ENCODE results near the gene ANGPTL8. TPM values are rescaled to one million over a fixed set of nuclear protein-coding genes. Genes with fewer than 3 reads are reported as not detected.

ANGPTL8 gene
- total and polyA plus RNA-seq, 2 of the 13 experiments (the other 11 are each of a cell fraction or from before 2014, with no cell fraction given) = 27.3 to 243 TPM

- H3K4me3 ChIP-seq (replicated peaks in 1 of 3; ENCODE audit: insufficient read depth in 1 of 3, low read depth in 2 of 3, low read length in 3 of 3) = peak overlapping the region in 1 of 3 experiments; percentile 72; a peak in 1 of 6 replicates
- intact Hi-C loops (cut with micrococcal nuclease; ENCODE audit: unreplicated experiment) = no loop called here
- peaks cover 0 to under 1% of the 10 kb centered on the region in 2 experiments; a peak in 2 of 5 replicates for H3K36me3 ChIP-seq (replicated peaks in 1 of 2; ENCODE audit: control insufficient read depth in 1 of 2, insufficient read depth in 2 of 2, low read length in 2 of 2)
- no peak for ATAC-seq
- 0 out of 2 replicates have a peak overlapping the region, but pooled peaks have one; percentile 82 for H3K9ac ChIP-seq (ENCODE audit: insufficient read depth, low read depth, low read length)
- no peak overlapping the region for H2AFZ ChIP-seq (ENCODE audit: low read length)
- H3K27ac ChIP-seq (ENCODE audit: extremely low read length, insufficient read depth, low read length) = peak overlapping the region; percentile 94
- no TSS peak for BruUV-seq (replicated peaks)
- TF ChIP-seq ZNF883 (CRISPR knock-in tag; IDR thresholded peaks at IDR 0.05; ENCODE audit: not compliant biosample characterization) (no peak), BRF2 (CRISPR knock-in tag; IDR thresholded peaks at IDR 0.05) (no peak), FOXK1 (CRISPR knock-in tag; IDR thresholded peaks at IDR 0.05; ENCODE audit: borderline replicate concordance, low read depth) (no peak), ZNF687 (CRISPR knock-in tag; IDR thresholded peaks at IDR 0.05) (peak; percentile 62), HBP1 (CRISPR knock-in tag; IDR thresholded peaks at IDR 0.05; ENCODE audit: low read depth) (no peak), AGO2 (optimal IDR thresholded peaks at IDR 0.05; ENCODE audit: low read depth, low read length) (peak; percentile 40), UBTF (CRISPR knock-in tag; IDR thresholded peaks at IDR 0.05) (peak; percentile 17; the same call in 1 of the 2 replicates), ZNF20 (CRISPR knock-in tag; IDR thresholded peaks at IDR 0.05) (no peak), GZF1 (CRISPR knock-in tag; IDR thresholded peaks at IDR 0.05) (no peak), ZBTB38 (CRISPR knock-in tag; IDR thresholded peaks at IDR 0.05) (peak; percentile 62; the same call in 1 of the 2 replicates), THAP8 (CRISPR knock-in tag; IDR thresholded peaks at IDR 0.05; ENCODE audit: borderline replicate concordance) (no peak), TBX2 (CRISPR knock-in tag; IDR thresholded peaks at IDR 0.05; ENCODE audit: borderline replicate concordance) (0 out of 2 replicates have a peak, but pooled peaks have one; percentile 18), ZNF788 (CRISPR knock-in tag; IDR thresholded peaks at IDR 0.05; ENCODE audit: borderline replicate concordance) (0 out of 2 replicates have a peak, but pooled peaks have one; percentile 18), KDM6A (CRISPR knock-in tag; IDR thresholded peaks at IDR 0.05; ENCODE audit: low read depth) (no peak)
- no peak for DNase-seq (ENCODE audit: low spot score)
- H4K20me1 ChIP-seq (ENCODE audit: insufficient read depth, low read length) = no peaks in the 10 kb centered on the region; the same call in 1 of the 2 replicates
- no peak for FAIRE-seq
- peaks cover 89% of the 10 kb centered on the region for H3K4me1 ChIP-seq (ENCODE audit: insufficient read depth, low read length)
- H3K79me2 ChIP-seq (ENCODE audit: insufficient read depth, low read length) = peaks cover 10% of the 10 kb centered on the region
- no peaks in the 10 kb centered on the region for H3K9me3 ChIP-seq (ENCODE audit: low read length)
- ChIA-PET CTCF (ENCODE audit: low intra/inter-chr PET ratio, low total read pairs) (no interaction called here), POLR2A (interaction anchor here (1.9 to 2.2 kb wide), 2 partner anchors 28 to 102 kb away, joined by 5 to 8 read pairs; partner anchors contain the start of gene RAB3D)
- in situ Hi-C loops (cut with HindIII; ENCODE audit: extremely low pct_ligation_motif_present, low pct_unique_long_range_greater_than_20kb) = no loop called here
- no peaks in the 10 kb centered on the region for H3K27me3 ChIP-seq (ENCODE audit: control insufficient read depth in 1 of 2, insufficient read depth in 2 of 2, low read length in 2 of 2)
- H3K4me2 ChIP-seq (ENCODE audit: low read depth, low read length) = peak overlapping the region; percentile 96
- whole genome bisulfite sequencing (ENCODE audit: low lambda C conversion rate) = 92% methylated on average over 6 of the region's 11 CpGs
Observed at GRCh38 chr19:11238041-11238440, 1.4 kb upstream of the ANGPTL8 start.

Measured in HepG2 (cell line).